Activated CD4-positive, alpha-beta T cell treated with anti-CD3 and anti-CD28 coated beads for 24 hours (primary cell): ENCODE measurements around the gene CHGA.

ENCODE experiments used
- DNase-seq, 2 donors: peaks; one replicate each; pipeline ENCODE4 v3.0.0-alpha.2; 2020; ENCODE audit warnings: low read depth in 2 of 2

CHGA gene

DNA sequence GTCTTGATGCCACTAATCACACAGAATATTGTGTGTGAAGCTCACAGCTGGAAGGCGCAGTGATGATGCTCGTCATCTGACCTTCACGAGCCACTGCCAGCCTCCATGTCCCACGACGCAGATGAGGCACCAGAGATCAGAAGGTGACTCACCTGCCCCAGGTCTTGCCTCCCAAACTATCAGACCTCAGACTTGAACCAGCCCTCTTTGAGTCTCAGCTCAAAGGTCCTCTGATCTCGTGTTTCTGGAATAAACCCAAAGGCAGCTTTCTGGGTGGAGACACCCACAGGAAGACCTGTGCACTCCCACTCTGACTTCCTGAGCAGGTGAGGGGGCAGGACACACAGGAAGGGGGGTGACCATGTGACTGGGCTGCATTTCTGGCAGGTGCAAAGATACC lies 19.6 kb upstream of the CHGA start:
- no peak for DNase-seq

DNA sequence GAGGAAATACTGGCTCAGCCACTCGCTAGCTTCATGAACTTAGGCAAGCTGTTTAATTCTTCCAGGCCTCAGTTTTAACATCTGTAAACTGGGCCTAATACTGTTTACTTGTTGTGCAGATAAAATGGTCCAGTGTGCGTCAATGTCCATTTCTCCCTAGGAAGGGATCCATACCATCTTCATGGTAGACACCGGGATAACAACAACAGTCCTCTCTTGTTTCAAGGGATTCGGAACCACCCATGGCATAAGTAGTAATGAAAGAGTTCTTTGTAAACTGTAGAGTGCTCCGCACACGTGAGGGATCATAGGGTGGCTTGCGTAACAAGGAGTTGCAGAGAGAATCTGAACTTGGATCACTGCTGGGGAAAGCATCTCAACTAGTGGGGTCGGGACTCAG lies 17.3 kb upstream of the CHGA start:
- no peak for DNase-seq

DNA sequence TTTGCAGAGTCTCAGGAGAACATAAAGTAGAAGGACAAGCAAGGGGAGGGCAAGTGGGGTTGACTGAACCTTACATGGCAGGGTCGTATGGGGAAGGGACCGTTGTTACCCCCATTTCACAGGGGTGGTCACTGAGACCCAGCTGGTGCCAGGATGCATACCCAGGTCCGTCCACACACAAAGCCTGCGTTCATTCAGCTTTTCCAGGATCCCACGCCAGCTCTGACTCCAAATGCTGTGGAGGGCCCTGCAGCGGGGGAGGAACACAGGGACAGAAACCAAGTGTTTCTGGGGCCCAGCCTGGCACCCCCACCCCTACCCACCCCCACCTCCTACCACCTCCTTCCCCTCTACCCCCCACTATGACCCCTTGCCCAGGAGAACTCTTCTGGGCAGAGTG lies 16.5 kb upstream of the CHGA start:
- no peak for DNase-seq

DNA sequence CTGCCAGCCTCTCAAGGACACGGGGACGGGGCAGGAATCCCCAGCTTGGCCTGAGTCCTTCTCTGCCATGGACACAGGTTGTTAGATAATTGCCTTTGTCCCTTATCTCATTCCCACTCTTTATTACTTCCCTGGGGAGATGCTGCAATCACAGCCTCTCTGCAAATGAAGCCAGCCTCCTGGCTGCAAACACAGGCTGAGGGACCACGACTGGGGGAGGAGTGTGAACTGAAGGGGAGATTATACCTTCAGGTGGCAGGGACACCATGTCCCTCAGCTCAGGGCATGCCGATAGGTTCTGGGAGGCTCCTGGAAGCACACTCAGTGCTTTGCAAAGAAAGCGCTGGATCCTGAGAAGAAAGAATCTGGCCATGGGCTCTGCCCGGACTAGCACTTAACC lies 16.1 kb upstream of the CHGA start:
- no peak for DNase-seq

DNA sequence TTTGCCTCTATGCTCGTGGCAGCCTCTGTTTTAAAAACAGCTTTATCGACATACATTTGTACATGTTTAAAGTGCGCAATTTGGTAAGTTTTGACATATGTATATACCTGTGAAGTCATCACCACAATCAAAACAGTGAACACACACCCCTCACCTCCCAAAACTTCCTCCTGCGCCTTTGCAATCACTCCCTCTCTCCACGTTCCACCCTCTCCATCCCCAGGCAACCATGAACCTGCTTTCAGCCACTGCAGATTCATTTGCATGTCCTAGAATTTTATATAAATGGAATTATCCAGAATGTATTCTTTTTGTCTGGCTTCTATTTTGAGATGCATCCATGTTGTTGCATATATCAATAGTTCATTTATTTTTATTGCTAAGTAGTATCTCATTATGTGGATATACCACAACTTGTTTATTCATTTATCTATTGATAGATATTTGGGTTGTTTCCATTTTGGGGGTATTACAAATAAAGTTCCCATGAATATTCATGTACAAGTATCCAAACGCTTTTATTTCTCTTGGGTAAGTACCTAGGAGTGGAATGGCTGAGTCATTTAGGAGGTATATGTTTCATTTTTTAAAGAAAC lies 15.5 kb upstream of the CHGA start:
- DNase-seq: no peak

DNA sequence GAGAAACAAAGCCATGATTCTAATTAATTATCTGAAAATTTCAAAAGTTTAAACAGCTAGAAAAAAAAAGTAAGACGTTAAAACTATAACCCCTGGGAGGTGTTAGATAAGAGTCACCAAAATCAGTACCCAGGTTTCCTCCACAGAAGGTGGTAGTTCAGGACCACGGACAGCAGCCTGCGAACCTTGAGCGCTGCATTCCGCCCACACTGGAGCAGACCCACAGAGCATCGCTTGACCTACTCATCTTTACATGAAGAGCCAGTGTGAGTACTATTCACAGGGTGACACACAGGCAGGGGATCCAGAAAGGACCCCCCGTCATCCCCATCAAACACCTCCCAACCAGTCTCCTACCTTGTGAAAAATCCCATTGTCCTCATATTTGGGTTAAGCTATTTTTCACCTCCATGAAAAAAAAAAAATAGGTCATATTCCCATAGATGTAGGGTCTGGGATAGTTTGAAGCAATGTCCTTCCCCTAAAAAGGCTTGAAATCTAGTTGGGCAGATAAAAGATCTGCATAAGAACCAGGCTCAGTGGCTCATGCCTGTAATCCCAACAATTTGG lies 8.8 kb upstream of the CHGA start:
- DNase-seq: peak in 1 of 2 donors; percentile 23

DNA sequence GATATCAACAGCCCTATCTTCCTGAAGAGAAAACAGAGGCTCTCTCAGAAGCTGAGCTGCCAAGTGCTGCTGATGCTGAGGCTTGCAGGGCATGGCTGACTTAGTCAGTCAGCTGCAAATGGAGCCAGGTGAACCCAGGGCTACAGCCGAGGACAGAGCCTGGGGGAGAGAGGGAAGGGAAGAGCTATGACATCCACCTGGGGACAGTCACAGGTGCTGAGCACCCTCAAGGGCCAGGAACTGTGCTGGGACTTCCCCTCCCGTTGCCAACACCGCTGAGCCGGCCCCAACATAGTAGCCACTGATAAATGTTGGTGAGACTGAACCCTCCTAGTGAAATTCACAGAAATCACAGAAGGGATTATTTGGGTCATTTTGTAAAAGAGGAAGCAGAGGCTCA lies 6.7 kb upstream of the CHGA start:
- no peak for DNase-seq

DNA sequence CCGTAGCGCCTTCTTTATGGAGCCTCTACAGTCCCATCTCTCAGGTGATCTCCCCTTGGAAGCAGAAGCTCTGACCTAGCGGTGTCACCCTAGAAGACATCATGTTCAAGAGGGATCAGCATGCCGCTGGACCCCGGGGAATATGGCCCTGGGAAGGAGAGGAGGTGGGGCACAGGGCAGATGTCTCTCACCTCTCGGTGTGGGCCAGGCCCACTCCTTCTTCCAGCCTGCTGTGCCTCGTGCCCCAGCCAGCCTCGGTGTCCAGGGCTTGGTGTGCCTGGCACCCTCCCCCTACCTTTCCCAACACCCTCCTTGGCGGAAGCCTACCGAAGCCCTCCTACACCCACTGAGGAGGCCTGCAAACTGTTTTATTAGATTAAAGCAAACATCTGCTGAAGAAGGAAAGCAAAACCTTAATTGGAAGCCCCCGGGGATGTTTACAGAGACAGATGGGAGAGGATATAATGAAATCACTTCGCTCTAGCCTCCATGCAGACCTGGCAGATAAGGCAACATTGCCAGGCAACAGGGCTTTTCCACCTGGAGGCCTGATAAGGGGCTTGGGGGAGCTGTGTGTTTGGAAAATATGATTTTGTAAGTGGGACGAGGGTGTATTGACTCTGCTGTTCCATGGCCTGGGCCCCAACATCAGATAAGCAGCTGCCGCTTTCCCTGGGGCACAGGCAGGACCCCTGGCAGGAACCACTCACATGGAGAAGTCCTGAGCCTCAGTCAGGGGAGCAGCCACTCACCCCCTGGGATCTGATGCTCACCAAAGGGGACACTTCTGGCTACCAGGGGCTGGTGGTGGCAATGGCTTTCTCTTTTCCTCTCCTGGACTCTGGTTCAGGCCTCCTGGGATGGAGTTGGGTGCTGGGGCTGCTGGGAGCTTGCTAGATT lies 5.7 kb upstream of the CHGA start:
- no peak for DNase-seq

DNA sequence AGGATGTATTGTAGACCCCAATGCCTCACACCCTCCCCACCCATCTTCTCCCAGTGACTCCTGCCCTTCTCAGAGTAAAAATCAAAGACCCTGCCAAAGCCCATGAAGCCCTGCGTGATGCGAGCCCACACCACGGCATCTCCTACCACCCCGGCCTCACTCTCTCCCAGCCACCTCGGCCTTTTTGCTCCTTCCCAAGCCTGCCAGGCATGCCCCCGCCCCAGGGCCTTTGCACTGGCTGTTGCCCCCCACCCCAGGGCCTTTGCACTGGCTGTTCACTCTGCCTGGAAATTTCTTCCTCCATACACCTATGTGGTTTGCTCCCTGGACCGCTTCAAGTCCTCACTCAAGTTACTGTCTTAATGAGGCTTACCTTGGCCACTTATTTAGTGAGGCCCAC lies 5.0 kb upstream of the CHGA start:
- DNase-seq: no peak

DNA sequence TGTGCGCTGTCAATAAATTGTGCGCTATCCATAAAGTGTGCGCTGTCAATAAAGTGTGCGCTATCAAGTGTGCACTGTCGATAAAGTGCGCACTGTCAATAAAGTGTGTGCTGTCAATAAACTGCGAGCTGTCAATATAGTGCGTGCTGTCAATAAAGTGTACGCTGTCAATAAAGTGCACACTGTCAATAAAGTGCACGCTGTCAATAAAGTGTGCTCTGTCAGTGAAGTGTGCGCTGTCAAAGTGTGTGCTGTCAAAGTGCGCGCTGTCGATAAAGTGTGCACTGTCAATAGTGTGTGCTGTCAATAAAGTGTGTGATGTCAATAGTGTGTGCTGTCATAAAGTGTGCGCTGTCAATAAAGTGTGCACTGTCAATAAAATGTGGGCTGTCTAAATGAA lies 2.9 kb upstream of the CHGA start:
- DNase-seq: no peak

DNA sequence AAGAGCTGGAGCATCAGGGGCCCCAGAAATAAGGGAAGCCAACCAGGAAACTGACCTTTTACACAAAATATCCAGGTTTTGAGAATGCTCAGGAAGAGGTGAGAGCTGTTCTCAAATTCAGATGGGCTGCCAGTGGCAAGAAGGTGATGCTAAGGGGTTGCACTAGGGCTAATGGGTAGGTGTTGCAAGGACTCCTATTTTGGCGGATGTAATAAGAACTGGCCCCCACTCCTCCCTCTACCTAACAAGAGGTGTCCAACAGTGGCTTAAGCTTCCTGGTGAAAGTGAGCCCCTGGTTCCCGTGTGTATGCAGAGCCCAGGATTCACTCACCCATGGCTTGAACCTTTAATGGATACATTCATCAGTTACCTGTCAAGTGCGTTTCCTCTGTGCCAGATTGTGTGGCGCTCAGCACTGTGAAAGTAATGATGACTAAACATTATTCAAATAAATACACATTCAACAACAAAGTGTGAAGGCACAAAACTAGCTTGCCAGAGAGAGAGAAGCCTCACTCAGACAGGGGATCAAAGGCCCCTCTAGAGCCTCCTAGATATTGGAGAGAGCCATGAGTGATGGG lies 705 bp upstream of the CHGA start:
- no peak for DNase-seq

DNA sequence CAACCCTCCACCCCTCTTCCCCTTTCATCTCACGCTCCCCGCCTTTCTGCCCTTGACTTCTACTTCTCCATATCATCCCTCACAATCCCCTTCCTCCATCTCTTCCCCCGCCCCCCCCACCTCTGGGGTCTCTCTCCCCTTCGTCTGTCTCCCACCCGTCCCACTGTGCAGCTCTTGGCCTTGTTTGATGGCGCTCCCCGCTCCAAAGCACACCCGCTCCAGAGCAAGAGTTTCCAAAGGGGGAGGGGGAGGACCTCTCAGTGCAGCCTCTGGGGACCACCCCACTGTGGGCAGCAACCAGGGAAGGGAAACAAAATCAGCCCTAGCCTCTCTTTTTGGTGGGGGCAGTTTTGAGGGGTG lies 774 bp downstream of the CHGA start:
- DNase-seq: no peak

DNA sequence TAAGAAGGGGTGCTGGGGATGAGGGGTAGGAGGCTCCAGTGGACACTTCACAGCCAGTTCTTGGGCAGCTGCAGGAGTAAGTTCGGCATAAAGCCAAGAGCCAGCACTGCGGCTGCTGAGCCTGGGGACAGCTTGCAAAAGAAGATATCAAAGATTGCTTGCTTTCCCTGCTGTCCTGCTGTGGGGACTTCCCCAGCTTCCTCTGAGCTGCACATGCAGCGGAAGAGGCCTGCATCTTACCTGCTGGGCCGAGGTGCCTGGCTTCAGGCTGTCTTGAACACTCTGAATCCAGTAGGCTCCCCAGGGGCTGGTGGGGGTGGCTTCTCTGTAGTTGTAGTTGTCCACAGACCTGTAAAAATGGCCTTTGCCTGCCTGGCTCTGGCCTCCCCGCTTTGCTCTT lies 1.3 kb downstream of the CHGA start:
- no peak for DNase-seq

DNA sequence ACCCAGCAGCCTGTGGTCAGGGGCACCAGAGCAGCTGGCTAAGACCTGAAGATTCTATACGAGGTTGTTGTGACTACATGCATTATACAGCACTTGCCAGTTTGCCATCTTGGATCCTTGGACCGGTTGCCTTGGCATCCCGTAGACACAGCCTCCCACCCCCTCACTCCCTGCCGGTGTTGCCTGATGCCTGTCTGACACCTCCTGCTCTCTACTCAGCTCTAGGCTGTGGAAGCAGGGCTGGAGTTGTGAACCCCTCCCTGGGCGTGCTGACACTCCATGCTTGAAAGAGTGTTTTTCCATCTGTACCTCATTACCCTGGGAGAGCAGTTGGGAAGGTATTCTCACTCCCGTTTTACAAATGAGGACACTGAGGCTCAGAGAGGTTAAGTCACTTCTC lies 2.5 kb downstream of the CHGA start:
- no peak for DNase-seq

DNA sequence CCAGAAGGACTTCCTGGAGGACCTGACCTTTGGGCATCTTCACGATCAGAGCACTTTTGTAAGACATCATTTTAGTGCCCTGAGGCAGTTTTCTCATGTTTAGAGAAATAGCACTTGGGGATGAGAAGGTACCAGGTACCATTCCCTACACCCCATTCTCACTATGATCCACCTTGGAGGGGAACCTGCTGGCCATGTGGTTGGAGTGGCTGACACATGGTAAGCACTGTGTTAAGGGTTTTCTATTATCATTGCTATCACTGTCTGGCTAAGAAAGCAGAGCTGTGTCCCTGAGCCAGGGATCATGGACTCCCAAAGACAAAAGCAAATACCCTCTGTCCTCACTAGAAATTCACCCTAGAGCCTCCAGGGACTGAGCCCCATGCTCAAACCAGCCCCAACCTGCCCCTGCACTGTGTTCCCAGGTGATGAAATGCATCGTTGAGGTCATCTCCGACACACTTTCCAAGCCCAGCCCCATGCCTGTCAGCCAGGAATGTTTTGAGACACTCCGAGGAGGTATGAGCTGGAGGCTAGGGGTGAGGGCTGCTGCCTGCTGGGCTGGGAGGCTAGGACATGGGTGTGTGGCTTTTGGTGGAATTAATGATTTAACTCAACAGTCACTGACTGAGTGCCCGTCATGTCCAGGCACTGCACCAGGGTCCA lies 3.4 kb downstream of the CHGA start:
- no peak for DNase-seq

DNA sequence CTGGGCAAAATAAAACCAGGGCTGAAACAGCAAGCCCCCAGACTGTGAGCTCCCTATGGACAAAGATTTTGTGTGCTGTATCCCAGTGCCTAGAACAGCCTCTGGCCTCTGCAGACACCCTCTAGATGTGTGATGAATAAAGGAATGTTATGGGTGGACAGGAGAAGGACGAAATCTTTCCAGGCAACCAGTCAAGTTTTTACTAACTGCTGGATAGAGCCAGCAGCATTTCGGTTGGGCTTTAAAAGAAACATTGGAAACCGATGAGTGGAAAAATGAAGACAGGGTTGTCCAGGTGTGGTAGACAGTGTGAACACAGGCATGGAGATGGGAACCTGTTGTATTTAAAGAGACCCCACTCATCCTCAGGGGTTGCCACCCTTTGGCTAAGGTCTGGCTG lies 4.0 kb downstream of the CHGA start:
- no peak for DNase-seq

DNA sequence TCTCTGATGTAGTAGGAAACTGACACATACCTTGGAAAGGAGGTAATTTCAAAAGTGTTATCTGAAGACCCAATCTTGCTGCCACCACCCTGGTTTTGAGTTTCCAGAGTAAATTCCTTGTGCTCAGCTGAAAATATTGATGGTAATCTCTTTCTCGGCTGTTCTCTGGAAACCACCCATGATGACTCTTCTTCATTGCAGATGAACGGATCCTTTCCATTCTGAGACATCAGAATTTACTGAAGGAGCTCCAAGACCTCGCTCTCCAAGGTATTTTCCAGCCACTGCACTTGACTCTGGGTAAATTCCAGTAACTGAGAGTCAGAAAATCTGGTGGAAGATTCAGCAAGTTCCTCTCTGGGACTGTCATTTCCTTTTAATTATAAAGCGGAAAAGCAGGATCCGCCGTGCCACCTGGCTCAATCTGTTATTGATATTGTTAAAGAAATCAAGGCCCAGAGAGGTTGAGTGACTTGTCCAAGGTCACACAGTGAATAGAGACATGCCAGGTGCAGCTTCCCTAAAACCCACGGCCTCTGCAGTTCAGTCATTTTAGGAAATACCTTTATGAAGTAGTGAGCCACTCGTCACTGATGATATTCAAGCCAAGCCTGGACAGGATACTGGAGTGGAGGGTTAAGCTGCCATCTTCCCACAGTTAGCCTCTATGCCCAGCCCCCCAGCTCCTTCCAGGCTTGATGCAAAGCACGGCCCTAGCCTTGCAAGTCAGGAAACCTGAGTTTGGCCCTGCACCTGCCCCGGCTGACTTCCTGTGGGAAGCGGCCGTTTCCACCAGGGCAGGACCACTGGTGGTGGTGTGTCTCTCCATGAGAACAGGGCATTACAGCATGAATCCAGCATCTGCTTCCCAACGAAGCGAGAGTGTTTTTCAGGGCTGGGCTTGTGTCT lies 4.7 kb downstream of the CHGA start:
- DNase-seq: no peak

DNA sequence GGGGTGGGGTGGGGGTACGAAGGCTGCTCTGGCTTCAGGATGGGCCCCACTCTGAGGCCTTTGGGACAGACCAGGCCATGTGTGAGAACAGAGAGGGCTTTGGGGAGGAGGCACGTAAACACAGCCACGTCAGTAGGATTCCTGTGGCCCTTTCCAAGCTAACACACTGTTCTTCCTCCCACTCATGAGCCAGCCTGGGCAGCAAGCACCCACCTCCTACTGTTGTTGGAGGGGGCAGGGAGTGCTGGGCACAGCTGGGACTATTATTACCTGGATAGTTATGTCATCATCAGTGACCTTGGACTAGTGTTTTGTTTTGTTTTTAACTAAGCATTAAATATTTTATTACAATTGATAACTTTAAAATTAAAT lies 5.3 kb downstream of the CHGA start:
- no peak for DNase-seq

DNA sequence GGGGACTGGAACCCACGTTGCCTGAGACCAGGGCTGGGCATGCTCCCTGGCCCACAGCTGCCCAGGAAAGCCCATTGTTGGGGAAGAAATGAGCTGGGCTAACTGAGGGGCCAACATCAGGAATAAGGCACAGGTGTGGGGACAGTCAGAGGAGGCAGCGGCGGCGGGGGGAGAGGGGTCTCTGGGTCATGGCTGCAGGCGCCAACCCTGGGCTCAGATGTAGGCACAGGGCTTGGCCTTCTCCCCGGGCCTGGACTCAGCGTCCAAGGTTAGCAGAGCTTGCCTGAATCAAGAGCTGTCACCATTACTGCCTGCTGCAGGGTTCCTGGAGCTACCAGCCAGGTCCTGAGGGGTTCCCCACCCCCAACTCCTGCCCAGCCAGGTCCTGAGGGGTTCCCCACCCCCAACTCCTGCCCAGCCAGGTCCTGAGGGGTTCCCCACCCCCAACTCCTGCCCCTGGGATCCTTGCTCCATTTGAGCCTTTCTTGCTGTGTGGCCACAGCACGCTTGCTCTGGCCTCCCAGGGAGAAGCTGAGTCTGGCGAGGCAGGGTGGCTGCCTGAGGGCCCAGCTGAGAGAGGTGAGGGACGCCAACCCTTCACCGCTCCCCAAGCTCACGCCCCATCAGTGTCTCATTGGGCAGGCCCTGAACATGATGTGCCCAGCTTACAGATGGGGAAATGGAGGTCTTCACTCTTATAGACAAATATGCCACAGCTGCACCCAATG lies 6.2 kb downstream of the CHGA start:
- no peak for DNase-seq

DNA sequence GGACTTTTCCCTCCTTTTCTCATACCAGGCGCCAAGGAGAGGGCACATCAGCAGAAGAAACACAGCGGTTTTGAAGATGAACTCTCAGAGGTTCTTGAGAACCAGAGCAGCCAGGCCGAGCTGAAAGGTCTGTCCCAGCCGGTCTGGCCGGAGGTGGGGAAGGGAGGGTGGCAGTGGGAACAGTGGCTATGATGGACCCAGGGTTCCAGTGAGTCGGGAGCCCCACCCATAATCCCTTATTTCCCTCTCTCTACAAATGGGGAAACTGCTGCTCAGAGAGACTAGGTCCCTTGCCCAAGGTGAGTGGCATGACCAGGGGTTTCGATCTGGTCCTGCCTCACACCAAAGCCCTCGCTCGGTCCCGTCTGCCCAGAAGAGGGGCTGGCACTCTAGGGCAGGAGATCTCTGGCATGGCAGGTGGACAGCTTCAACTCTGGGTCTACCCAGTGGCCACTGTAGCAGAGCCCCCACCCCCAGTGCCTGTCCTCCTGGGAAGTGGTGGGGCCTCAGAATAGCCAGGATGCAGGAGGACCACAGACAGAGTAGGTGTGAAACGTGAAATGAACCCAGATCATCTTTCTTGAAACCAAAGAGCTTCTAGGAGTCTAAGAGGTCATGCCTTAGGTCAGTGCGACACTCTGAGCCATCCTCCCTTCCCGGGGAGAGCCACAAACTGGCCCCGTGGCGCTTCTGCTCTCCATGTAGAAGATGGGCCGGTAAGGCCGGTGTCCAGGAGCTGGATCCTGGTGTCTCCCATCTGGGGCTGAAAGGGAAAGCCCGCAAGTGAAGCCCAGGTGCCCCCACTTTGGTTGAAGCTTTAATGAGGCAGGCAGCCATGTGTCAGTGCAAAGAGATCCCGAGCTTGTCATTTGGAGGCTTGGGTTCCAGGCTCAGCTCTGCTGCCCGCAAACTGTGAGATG lies 7.0 kb downstream of the CHGA start:
- DNase-seq: no peak
